Epidermal melanocyte (primary cell): ENCODE measurements around the gene PIP5K1A.
"Not testable (repeated sequence)": the region's sequence is repeated elsewhere in the genome, so short reads cannot be mapped to it uniquely, and the experiment has no call there.

Experiments
- DNase-seq: peaks from one replicate; pipeline ENCODE4 v3.0.0; 2011; ENCODE audit warnings: low spot score; ENCODE audit not compliant: insufficient read length

Gene PIP5K1A

DNA sequence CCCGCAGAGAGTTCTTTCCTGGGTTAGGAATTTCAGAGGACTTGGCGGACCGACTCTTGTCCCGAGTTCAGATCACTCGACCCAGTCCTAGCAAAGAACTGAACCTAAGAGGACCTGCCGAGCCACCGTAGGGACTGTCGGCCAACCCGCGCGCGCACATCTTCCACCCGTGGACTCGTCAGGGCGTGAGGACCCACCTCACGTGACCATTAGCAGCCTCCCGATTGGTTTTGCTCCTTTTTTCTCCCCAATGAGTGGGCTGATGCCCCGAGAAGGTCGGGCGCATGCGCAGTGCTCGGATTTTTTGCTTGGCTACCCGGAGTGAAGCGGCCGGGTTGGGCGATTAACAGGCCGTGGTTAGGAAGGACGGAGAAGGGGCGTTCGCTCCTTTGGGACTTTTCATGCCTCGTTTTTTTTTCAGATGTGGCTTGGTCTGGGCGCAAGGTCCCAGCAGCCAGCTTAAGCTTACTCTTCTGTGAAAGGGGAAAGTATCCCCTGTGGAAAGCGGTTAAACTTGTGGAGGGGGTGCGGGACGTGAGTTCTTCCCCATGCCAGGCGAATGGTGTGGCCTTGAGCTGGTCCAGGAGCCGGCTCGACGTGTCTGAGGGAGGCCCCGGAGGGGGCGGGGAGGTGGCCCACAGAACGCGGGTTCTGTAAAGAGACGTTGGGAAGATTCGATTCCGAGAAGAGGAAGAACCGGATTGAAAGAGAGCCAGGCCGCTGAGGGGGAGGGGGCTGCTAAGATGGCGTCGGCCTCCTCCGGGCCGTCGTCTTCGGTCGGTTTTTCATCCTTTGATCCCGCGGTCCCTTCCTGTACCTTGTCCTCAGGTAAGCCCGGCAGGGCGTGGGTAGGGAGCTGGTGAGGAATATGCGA is at the start of gene PIP5K1A:
PIP5K1A (plus strand) TSS at position 299 of the 874 bp plus-strand sequence; CDS start at position 744, 445 bp downstream.
- peak; percentile 97 for DNase-seq

GRCh38 chr1:151156515-151156819 is 41.9 kb upstream of the PIP5K1A start, which contains the start of gene TNFAIP8L2:
TNFAIP8L2 (plus strand) TSS chr1:151156649; CDS start chr1:151158698, 2,049 bp downstream.
- no peak for DNase-seq

- DNase-seq = no peak
These were observed 41.3 kb upstream of the PIP5K1A start for GRCh38 chr1:151157067-151157531.

- no peak for DNase-seq
These were observed 40.0 kb upstream of the PIP5K1A start for GRCh38 chr1:151158326-151158725.

DNA sequence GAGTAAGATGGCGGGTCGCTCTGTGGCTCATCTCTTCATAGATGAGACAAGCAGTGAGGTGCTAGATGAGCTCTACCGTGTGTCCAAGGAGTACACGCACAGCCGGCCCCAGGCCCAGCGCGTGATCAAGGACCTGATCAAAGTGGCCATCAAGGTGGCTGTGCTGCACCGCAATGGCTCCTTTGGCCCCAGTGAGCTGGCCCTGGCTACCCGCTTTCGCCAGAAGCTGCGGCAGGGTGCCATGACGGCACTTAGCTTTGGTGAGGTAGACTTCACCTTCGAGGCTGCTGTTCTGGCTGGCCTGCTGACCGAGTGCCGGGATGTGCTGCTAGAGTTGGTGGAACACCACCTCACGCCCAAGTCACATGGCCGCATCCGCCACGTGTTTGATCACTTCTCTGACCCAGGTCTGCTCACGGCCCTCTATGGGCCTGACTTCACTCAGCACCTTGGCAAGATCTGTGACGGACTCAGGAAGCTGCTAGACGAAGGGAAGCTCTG is 39.6 kb upstream of the PIP5K1A start:
- no peak for DNase-seq

DNA sequence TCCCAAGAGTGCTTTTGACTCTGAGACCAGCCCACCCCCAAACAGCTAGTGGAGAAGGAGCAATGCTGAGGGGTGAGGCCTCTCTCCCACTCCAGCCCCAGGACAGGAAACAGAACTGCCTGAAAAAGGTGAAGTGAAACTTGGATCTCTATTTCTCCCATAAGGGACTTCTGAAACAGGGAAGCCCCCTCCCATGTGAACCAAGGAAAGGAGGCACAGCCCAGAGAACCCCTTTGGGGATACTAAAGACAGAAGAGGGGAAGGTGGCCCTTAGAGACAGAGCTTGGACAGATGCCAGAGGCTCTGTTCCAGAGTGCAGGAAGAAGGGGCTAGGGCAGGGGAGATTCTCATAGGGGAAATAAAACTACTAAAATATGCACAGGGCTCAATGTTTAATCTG is 39.0 kb upstream of the PIP5K1A start:
- no peak for DNase-seq

DNA sequence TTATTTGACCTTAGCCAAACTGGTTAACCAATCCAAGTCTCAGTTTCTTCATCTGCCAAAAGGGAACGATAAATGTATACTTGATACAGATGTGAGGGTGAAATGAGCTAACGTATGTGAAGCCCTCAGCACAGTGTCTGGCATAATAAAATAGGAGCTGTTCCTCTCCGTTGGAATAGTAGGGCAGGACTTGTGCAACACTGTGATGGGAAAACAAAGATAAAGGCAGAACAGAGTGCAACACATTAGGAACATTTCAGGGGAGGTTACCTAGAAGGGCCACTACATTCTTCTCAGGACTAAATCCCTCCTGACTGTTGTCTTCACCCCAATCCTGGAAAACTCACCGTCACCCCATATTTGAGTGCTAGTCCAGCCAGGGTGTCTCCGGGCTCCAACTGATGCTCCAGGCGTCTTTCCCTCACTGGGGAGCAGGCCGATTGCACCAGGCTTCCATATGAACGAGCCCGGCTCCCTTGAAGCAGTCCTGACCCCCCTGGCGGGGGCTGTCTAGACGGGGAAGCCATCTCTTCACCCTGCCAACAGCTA is 33.5 kb upstream of the PIP5K1A start:
- DNase-seq = no peak

DNA sequence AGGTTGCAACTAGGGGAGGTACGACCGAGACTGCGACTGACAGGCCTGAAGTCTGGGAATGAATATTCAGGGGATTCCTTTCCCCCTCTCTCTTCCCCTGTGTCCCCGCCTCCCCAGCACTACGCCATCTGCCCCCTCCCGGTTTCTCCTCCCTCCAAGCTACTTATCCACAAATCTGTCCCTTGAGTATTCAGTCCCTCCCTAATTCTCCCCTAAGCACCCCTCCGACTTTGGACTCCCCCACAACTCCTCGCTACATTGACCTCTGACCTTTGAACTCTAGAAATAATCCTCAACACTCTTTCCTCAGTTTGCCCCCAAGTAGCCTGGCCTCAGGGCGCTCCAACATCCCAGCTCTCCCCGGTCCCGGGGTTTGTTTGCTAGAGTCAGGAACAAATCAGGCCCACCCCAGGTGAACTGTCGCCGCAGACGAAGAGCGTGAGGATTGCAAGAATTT is 33.0 kb upstream of the PIP5K1A start:
- DNase-seq = peak; percentile 61

GRCh38 chr1:151165738-151166504 is 32.4 kb upstream of the PIP5K1A start, which contains the start of the genes LYSMD1 and SCNM1:
LYSMD1 (minus strand) TSS chr1:151165902; CDS start chr1:151165258, 644 bp downstream.
SCNM1 (plus strand) TSS chr1:151166144; CDS start chr1:151166153, 9 bp downstream.
- peak; percentile 97 for DNase-seq

- DNase-seq = no peak
These were observed 31.8 kb upstream of the PIP5K1A start for GRCh38 chr1:151166505-151166956.

GRCh38 chr1:151167116-151167515 is 31.2 kb upstream of the PIP5K1A start:
- DNase-seq = no peak

DNA sequence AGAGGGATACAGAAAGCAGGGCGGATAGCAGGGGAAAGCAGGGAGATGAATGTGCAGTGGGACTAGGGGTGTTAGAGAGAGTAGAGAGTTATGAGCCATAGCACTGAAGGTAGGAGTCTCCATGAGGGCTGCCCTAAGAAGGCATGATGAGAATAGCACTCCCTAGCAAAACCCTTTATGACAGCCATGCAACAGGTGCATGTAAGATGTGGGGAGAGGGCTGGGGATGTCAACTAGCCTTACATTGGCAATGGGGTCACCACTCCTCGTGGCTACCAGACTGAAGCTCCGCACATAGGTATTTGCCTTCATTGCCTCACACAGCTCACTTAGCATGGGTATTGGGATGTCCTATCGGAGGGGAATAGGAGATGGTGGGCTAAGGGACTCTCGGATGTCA is 27.2 kb upstream of the PIP5K1A start:
- DNase-seq = no peak

GRCh38 chr1:151175041-151175741 is 23.2 kb upstream of the PIP5K1A start:
- no peak for DNase-seq

- no peak for DNase-seq
These were observed 22.5 kb upstream of the PIP5K1A start, which contains the start of gene TMOD4 for GRCh38 chr1:151175863-151176262. TMOD4 (minus strand) TSS chr1:151175981; CDS start chr1:151174875, 1,106 bp downstream.

- no peak for DNase-seq
These were observed 21.8 kb upstream of the PIP5K1A start for GRCh38 chr1:151176514-151177045.

DNA sequence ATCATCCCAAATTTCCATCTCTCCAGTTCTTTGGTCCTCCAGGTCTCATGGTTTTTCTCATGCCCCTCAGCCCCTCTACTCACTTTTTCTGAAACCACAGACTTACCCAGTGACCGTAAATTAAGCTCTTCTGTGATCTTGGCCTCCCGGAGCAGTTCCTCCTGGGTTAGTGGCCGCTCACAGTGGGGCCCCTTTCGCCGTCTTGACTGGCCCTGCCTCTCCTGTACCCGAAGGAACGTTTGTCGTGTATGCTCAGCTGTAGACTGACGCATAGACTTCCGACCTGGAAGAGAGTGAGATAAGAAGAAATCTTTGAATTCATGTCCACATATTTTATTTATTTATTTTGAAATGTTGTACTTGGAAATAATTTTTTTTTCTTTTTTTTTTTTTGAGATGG is 14.1 kb upstream of the PIP5K1A start:
- DNase-seq = no peak

DNA sequence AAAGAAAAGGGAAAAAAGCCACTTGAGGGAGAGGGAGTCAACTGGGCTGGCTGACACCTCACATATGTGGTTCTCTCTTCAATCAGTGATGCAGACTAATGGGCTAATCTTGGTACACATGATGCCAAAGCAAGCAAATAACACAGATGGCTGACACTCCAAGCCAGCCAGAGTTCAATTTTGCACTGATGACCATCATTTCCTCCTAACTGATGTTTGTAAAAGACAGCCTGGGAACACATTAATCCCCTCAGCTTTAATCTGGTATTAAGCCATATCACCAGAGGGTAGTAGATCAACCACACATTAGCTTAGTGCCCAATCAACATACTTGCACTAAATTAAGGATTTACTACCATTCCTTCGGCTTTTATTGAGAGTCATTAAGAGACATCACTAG is 11.1 kb upstream of the PIP5K1A start:
- DNase-seq = no peak

DNA sequence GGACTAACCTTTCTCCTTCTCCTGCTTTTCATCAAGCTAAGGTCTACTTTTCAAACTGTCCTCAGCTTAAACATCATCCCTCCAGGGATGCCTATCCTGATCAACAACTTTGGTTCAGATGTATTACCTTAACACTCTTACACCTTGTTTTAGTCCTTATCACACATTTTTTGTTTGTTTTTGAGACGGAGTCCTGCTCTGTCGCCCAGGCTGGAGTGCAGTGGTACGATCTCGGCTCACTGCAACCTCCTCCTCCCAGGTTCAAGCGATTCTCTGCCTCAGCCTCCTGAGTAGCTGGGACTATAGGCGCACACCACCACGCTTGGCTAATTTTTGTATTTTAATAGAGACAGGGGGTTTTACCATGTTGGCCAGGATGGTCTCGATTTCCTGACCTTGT is 9.7 kb upstream of the PIP5K1A start:
- not testable (repeated sequence) for DNase-seq

GRCh38 chr1:151189637-151190445 is 8.5 kb upstream of the PIP5K1A start, which contains the start of gene VPS72:
VPS72 (minus strand) TSS chr1:151190197; CDS start chr1:151190121, 76 bp downstream.
- DNase-seq = peak; percentile 87
